Fibroblast of lung (primary cell): ENCODE results near the gene COG5.

ENCODE experiments used
- EZH2 ChIP-seq: IDR thresholded peaks from 2 replicates; pipeline ENCODE4 v1.5.1; 2012; ENCODE audit warnings: low read length, control low read depth, mild to moderate bottlenecking; ENCODE audit errors: missing control alignments
- TF ChIP-seq, protein P1 (sequence below), 2 donors: IDR thresholded peaks in 1 of 2; conservative IDR thresholded peaks in 1 of 2; 1 replicate in 1 of 2; 2 replicates in 1 of 2; pipeline ENCODE4 v1.5.1; 2011 to 2012; ENCODE audit warnings: low read length in 2 of 2, control low read depth in 1 of 2, inconsistent platforms in 1 of 2, low read depth in 1 of 2, mild to moderate bottlenecking in 1 of 2

DNA sequence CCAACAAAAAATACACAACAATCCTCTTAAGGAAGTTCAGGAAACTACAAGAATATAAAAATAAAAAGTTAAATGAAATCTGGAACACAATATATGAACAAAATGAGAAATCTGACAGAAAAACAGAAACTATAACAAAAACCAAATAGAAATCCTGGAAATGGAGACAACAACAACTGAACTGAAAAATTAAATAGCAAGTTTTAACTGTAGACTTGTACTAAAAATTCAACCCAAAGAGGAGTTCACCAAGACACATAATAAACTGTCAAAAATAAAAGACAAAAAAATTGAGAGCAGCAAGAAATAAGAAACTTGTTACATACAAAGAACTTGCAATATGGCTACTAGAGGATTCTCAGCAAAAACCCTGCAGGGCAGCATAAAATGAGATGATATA, 349.8 kb downstream of the COG5 start:
- TF ChIP-seq, protein P1, sequence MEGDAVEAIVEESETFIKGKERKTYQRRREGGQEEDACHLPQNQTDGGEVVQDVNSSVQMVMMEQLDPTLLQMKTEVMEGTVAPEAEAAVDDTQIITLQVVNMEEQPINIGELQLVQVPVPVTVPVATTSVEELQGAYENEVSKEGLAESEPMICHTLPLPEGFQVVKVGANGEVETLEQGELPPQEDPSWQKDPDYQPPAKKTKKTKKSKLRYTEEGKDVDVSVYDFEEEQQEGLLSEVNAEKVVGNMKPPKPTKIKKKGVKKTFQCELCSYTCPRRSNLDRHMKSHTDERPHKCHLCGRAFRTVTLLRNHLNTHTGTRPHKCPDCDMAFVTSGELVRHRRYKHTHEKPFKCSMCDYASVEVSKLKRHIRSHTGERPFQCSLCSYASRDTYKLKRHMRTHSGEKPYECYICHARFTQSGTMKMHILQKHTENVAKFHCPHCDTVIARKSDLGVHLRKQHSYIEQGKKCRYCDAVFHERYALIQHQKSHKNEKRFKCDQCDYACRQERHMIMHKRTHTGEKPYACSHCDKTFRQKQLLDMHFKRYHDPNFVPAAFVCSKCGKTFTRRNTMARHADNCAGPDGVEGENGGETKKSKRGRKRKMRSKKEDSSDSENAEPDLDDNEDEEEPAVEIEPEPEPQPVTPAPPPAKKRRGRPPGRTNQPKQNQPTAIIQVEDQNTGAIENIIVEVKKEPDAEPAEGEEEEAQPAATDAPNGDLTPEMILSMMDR (conservative IDR thresholded peaks at IDR 0.05 in 1 of 2, IDR thresholded peaks at IDR 0.05 in 1 of 2; ENCODE audit: low read depth in 1 of 2, low read length in 2 of 2), result no peak
- no peak for TF ChIP-seq EZH2
